Neuronal stem cell (in vitro differentiated cells): Measurements from ENCODE around the gene RTRAF.

Source experiments
- DNase-seq: peaks from one replicate; pipeline ENCODE4 v3.0.0-alpha.2; 2013; ENCODE audit warnings: low spot score
- H2AFZ ChIP-seq: one replicate; pipeline ENCODE4 v1.6.1; 2013; ENCODE audit warnings: mild to moderate bottlenecking, low read length, inconsistent platforms
- H2AK5ac ChIP-seq: 2 replicates; pipeline ENCODE4 v1.6.1; 2013; ENCODE audit warnings: low read depth, mild to moderate bottlenecking, inconsistent platforms, low read length, moderate library complexity, mixed read lengths
- H2BK120ac ChIP-seq: 2 replicates; pipeline ENCODE4 v1.6.1; 2013; ENCODE audit warnings: low read depth, mild to moderate bottlenecking, inconsistent platforms, low read length, moderate library complexity, mixed read lengths
- H2BK12ac ChIP-seq: one replicate; pipeline ENCODE4 v1.6.1; 2013; ENCODE audit warnings: low read length, inconsistent platforms
- H2BK15ac ChIP-seq: 2 replicates; pipeline ENCODE4 v1.6.1; 2013; ENCODE audit warnings: mild to moderate bottlenecking, low read length, inconsistent platforms, mixed read lengths
- H2BK5ac ChIP-seq: one replicate; pipeline ENCODE4 v1.6.1; 2013; ENCODE audit warnings: inconsistent platforms, mild to moderate bottlenecking, low read length, moderate library complexity
- H3K14ac ChIP-seq: one replicate; pipeline ENCODE4 v1.6.1; 2013; ENCODE audit warnings: low read length, inconsistent platforms
- H3K18ac ChIP-seq: 2 replicates; pipeline ENCODE4 v1.6.1; 2013; ENCODE audit warnings: low read length, inconsistent platforms
- H3K23ac ChIP-seq: 2 replicates; pipeline ENCODE4 v1.6.1; 2013; ENCODE audit warnings: low read depth, mild to moderate bottlenecking, mixed read lengths, low read length, inconsistent platforms; ENCODE audit not compliant: poor library complexity
- H3K27ac ChIP-seq: replicated peaks from 3 replicates; pipeline ENCODE4 v1.5.1; 2013; ENCODE audit warnings: low read length, inconsistent platforms
- H3K27me3 ChIP-seq, 3 experiments: 2 replicates each; pipeline ENCODE4 v1.6.1; 2013; ENCODE audit warnings: low read length in 3 of 3, mild to moderate bottlenecking in 2 of 3, inconsistent platforms in 1 of 3, low read depth in 1 of 3, mixed read lengths in 1 of 3, moderate library complexity in 1 of 3; ENCODE audit not compliant: control insufficient read depth in 3 of 3, insufficient read depth in 3 of 3
- H3K36me3 ChIP-seq, 2 donors: replicated peaks in 1 of 2; 2 replicates each; pipeline ENCODE4 v1.6.1; 2013; ENCODE audit warnings: low read length in 2 of 2; ENCODE audit not compliant: control insufficient read depth in 2 of 2, insufficient read depth in 2 of 2
- H3K4ac ChIP-seq: 2 replicates; pipeline ENCODE4 v1.6.1; 2013; ENCODE audit warnings: inconsistent platforms, mild to moderate bottlenecking, low read length, moderate library complexity
- H3K4me1 ChIP-seq, 2 donors: 1 replicate in 1 of 2; 2 replicates in 1 of 2; pipeline ENCODE4 v1.6.1; 2013; ENCODE audit warnings: low read length in 2 of 2, low read depth in 1 of 2; ENCODE audit not compliant: control insufficient read depth in 2 of 2, insufficient read depth in 1 of 2
- H3K4me2 ChIP-seq: one replicate; pipeline ENCODE4 v1.6.1; 2013; ENCODE audit warnings: mild to moderate bottlenecking, low read length, inconsistent platforms; ENCODE audit not compliant: insufficient read depth, poor library complexity, severe bottlenecking
- H3K4me3 ChIP-seq, 2 donors: 2 replicates each; pipeline ENCODE4 v1.5.1; 2013; ENCODE audit warnings: low read length in 2 of 2, mild to moderate bottlenecking in 2 of 2, inconsistent platforms in 1 of 2, moderate library complexity in 1 of 2
- H3K79me1 ChIP-seq: one replicate; pipeline ENCODE4 v1.6.1; 2013; ENCODE audit warnings: low read depth, mild to moderate bottlenecking, inconsistent platforms, low read length, moderate library complexity
- H3K9ac ChIP-seq: one replicate; pipeline ENCODE4 v1.6.1; 2013; ENCODE audit warnings: mild to moderate bottlenecking, low read depth, low read length, inconsistent platforms; ENCODE audit not compliant: poor library complexity
- H3K9me3 ChIP-seq, 2 donors: replicated peaks in 1 of 2; 2 replicates each; pipeline versions ENCODE3 to v1.6.1; 2013; ENCODE audit warnings: low read length in 2 of 2, mild to moderate bottlenecking in 2 of 2, inconsistent platforms in 1 of 2, low read depth in 1 of 2, mixed read lengths in 1 of 2, moderate library complexity in 1 of 2; ENCODE audit not compliant: control insufficient read depth in 2 of 2, insufficient read depth in 1 of 2
- H4K8ac ChIP-seq: one replicate; pipeline ENCODE4 v1.6.1; 2013; ENCODE audit warnings: low read depth, mild to moderate bottlenecking, inconsistent platforms, low read length, moderate library complexity
- H4K91ac ChIP-seq: one replicate; pipeline ENCODE4 v1.6.1; 2013; ENCODE audit warnings: low read length, low read depth, mild to moderate bottlenecking, inconsistent platforms; ENCODE audit not compliant: poor library complexity
- WGBS, 2 donors: extraction: QIAGEN DNeasy Blood & Tissue Kit; methylation state at CpG; one replicate each; pipeline ENCODE4 v1.1.7; 2013; ENCODE audit warnings: missing lambda C conversion rate in 2 of 2, mixed read lengths in 1 of 2; ENCODE audit not compliant: insufficient read length in 2 of 2, insufficient replicate concordance in 1 of 2; ENCODE audit errors: extremely low coverage in 2 of 2; 5-methylcytosine and 5-hydroxymethylcytosine counted together

Gene RTRAF

DNA sequence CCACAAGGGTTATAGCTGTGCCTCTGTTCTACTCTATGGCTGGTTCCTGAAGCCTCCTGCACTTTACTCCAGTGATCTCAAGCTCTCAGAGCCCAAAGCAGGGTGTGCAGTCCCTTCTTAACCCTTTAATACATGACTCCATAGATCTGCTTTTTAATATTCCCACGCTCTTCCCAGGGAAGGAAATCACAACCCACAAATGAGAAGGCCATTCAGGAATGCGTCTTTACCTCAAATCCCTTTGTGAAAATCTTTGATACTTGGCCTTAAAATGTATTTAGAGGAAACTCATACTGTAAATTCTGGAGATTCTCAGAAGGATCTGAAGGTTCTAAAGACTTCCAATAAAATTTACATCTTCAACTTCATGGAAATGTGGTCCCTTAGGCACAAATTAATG is 62.5 kb downstream of the RTRAF start:
- H3K4me3 ChIP-seq = no peak overlapping the region

DNA sequence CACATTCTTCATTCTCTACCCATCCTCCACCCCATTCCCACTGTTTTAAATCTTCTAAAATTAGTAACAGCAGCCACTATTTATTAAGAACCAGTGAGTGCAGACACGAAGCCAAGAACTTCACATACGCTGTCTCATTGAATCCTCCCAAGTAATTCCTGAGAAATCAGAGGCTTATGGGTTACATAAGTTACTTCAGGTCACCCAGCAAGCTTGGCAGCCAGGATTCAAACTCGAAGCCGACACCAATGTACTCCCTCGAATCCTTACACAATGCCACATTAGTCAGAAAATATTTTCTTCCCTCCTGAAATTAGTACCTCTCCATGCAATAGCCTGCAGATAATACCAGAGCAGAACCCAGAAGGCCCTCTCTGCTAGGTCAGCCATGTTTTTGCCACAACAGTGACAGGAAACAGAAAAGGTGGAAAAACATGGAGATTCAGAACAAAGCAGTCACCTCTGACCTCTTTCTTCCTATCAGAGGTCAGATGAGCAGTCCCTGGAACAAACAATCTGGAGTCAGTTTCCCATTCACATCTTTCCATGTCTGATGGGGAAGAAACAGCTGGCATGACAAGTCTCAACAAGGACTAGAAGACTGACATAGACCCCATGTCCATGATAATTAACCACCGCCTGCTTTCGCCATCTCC is 63.1 kb downstream of the RTRAF start:
- H3K9me3 ChIP-seq = no peaks in the 10 kb centered on the region
- H3K14ac ChIP-seq = no peak overlapping the region
- H3K18ac ChIP-seq = no peak overlapping the region
- no peaks in the 10 kb centered on the region for H3K79me1 ChIP-seq
- no peak overlapping the region for H3K9ac ChIP-seq
- H3K4ac ChIP-seq = no peak overlapping the region
- no peak overlapping the region for H3K4me3 ChIP-seq
- H3K36me3 ChIP-seq = peaks cover 0 to 21% of the 10 kb centered on the region in 2 donors
- H2AFZ ChIP-seq = no peak overlapping the region
- H2BK12ac ChIP-seq = no peak overlapping the region
- H4K91ac ChIP-seq = no peak overlapping the region
- no peak overlapping the region for H3K23ac ChIP-seq
- H2BK15ac ChIP-seq = no peak overlapping the region
- H2BK5ac ChIP-seq = no peak overlapping the region
- H3K4me1 ChIP-seq = peaks cover 4 to 9% of the 10 kb centered on the region in 2 donors
- no peak overlapping the region for H4K8ac ChIP-seq
- H3K4me2 ChIP-seq = no peak overlapping the region
- no peak overlapping the region for H3K27ac ChIP-seq
- no peaks in the 10 kb centered on the region for H3K27me3 ChIP-seq
- no CpG with 5 or more reads among the region's 7 CpGs for WGBS, 2 donors
- no peak overlapping the region for H2AK5ac ChIP-seq
- no peak for DNase-seq
- H2BK120ac ChIP-seq = no peak overlapping the region

More for the DNA sequence above, 62.5 kb downstream of the RTRAF start:
- Histone ChIP-seq H2BK5ac (no peak overlapping the region), H3K14ac (no peak overlapping the region), H2BK15ac (no peak overlapping the region), H4K8ac (no peak overlapping the region), H2BK120ac (no peak overlapping the region), H3K27ac (no peak overlapping the region), H2BK12ac (no peak overlapping the region), H3K4ac (no peak overlapping the region), H2AFZ (no peak overlapping the region), H4K91ac (no peak overlapping the region), H3K27me3 (no peaks in the 10 kb centered on the region), H3K4me1 (peaks cover 4 to 9% of the 10 kb centered on the region in 2 donors), H2AK5ac (no peak overlapping the region), H3K4me2 (no peak overlapping the region), H3K36me3 (peaks cover 0 to 21% of the 10 kb centered on the region in 2 donors), H3K18ac (no peak overlapping the region), H3K79me1 (no peaks in the 10 kb centered on the region), H3K23ac (no peak overlapping the region), H3K9me3 (no peaks in the 10 kb centered on the region), H3K9ac (no peak overlapping the region)
- DNase-seq = no peak
- WGBS, 2 donors = no CpG with 5 or more reads among the region's 2 CpGs

DNA sequence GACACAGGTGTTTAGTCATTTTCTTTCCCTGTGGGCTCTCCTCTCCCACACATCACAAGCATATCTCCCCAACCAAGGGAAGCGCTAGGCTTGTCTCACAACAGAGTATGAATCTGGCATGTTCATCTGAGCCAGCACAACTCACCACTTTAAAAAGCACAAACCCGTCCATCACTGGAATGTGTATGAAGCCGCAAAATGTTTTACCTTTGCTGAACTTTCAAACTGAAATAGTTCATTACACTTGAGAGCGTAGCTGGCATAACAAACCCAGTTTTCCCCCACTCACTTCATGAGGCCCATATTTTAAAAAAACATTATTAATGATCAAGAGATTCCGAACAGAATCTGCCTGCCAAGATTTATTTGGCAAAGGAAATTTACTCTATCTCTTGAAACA is 63.7 kb downstream of the RTRAF start:
- H2BK12ac ChIP-seq = no peak overlapping the region
- no peaks in the 10 kb centered on the region for H3K79me1 ChIP-seq
- no peak overlapping the region for H3K9ac ChIP-seq
- peaks cover 4 to 9% of the 10 kb centered on the region in 2 donors for H3K4me1 ChIP-seq
- H3K14ac ChIP-seq = no peak overlapping the region
- H4K91ac ChIP-seq = no peak overlapping the region
- no peak overlapping the region for H3K4ac ChIP-seq
- no peak overlapping the region for H3K4me3 ChIP-seq
- no peak overlapping the region for H2AFZ ChIP-seq
- peaks cover 0 to 21% of the 10 kb centered on the region in 2 donors for H3K36me3 ChIP-seq
- no peaks in the 10 kb centered on the region for H3K27me3 ChIP-seq
- no peak overlapping the region for H4K8ac ChIP-seq
- H2BK120ac ChIP-seq = no peak overlapping the region
- no peak overlapping the region for H2BK15ac ChIP-seq
- H3K27ac ChIP-seq = no peak overlapping the region
- DNase-seq = no peak
- WGBS, 2 donors = no CpG with 5 or more reads among the region's 5 CpGs
- no peak overlapping the region for H2AK5ac ChIP-seq
- H3K23ac ChIP-seq = no peak overlapping the region
- no peaks in the 10 kb centered on the region for H3K9me3 ChIP-seq
- no peak overlapping the region for H3K4me2 ChIP-seq
- H3K18ac ChIP-seq = no peak overlapping the region
- no peak overlapping the region for H2BK5ac ChIP-seq

DNA sequence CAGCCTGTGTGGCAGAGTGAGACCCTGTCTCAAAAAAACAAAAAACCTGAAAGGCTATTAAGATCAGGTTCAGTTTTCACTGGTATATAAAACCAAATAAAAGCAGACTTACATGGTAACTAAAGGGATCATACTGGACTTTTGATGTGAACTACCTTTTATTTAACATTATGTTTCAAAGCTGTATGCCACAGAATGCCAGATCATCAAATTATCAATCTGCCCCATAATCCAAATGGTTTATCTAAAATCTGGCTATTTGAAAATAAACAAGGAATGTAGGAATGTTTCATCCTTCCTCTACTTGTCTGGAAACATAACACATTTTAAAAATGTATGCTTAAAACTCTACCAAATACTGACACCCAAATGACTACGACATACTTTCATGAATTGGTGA is 65.3 kb downstream of the RTRAF start:
- no peak overlapping the region for H3K23ac ChIP-seq
- H2BK5ac ChIP-seq = no peak overlapping the region
- no peak overlapping the region for H3K4me2 ChIP-seq
- H3K18ac ChIP-seq = no peak overlapping the region
- H2AK5ac ChIP-seq = no peak overlapping the region
- no peak overlapping the region for H4K91ac ChIP-seq
- H3K9me3 ChIP-seq = no peaks in the 10 kb centered on the region
- no peak for DNase-seq
- H2BK15ac ChIP-seq = no peak overlapping the region
- no peak overlapping the region for H2BK12ac ChIP-seq
- H2AFZ ChIP-seq = no peak overlapping the region
- H3K36me3 ChIP-seq = peaks cover 2 to 37% of the 10 kb centered on the region in 2 donors
- no peak overlapping the region for H3K9ac ChIP-seq
- H3K14ac ChIP-seq = no peak overlapping the region
- no peaks in the 10 kb centered on the region for H3K27me3 ChIP-seq
- H3K27ac ChIP-seq = no peak overlapping the region
- no peak overlapping the region for H2BK120ac ChIP-seq
- no peaks in the 10 kb centered on the region for H3K79me1 ChIP-seq
- H3K4ac ChIP-seq = no peak overlapping the region
- no CpG with 5 or more reads among the region's 1 CpG for WGBS, 2 donors
- no peak overlapping the region for H3K4me3 ChIP-seq
- H3K4me1 ChIP-seq = peaks cover 4 to 9% of the 10 kb centered on the region in 2 donors
- no peak overlapping the region for H4K8ac ChIP-seq
